Fibroblast of skin of left quadriceps (primary cell): ENCODE measurements around the gene DCP2.

Experiments used
- DNase-seq, 2 experiments: peaks; one replicate each; pipeline ENCODE4 v3.0.0-alpha.2; 2013; ENCODE audit warnings: low read depth in 2 of 2

DCP2 gene

DNA sequence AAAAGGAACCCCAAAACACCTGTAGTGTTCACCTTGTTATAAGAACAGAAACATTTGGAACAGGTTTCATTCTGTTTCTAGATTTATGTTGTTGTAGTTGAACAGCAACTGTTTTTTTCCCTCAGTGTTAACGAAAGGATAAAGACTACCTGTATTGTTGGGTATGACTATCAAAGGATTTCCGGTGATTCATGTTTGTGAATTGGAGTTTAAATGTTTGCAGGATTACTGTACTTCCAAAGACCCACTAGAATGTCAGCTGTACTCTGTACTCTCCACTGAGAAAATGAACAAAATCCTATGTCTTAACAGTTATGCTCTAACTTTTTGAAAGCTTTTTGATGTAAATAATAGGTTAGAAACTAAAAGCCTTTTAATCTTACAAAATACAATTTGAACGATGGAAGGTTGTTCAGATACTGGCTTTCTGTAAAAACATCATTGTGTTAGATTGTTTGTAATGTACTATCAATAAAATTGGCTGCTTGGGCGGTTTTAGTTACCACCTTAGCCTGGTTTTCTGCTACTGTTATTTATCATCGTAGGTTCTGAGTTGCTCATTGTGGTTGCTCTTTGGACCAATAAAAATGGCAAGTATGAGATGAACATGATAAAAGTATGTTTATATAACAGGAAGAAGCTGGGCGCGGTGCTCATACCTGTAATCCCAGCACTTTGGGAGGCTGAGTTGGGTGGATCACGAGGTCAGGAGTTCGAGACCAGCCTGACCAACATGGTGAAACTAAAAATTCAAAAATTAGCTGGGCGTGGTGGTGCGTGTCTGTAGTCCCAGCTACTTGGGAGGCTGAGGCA, 44.1 kb downstream of the DCP2 start:
- no peak for DNase-seq

DNA sequence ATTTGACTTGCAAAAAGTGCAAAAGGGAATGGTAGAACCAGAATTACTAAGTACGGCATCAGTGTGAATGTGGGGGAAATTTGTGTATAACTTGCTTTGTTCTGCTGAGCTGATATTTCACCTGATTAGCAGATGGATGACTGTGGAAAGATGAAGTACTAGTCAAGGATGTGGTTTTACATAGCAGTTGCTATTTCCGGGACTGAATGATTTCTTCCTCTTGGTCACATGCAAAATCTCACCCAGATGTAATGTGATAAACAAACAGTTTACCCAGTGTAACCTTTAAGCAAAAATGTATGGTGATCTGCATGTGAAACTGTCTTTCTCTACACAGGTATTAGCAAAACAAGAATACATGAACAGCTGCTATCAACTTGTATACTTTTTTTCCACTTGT, 46.1 kb downstream of the DCP2 start:
- DNase-seq: no peak

DNA sequence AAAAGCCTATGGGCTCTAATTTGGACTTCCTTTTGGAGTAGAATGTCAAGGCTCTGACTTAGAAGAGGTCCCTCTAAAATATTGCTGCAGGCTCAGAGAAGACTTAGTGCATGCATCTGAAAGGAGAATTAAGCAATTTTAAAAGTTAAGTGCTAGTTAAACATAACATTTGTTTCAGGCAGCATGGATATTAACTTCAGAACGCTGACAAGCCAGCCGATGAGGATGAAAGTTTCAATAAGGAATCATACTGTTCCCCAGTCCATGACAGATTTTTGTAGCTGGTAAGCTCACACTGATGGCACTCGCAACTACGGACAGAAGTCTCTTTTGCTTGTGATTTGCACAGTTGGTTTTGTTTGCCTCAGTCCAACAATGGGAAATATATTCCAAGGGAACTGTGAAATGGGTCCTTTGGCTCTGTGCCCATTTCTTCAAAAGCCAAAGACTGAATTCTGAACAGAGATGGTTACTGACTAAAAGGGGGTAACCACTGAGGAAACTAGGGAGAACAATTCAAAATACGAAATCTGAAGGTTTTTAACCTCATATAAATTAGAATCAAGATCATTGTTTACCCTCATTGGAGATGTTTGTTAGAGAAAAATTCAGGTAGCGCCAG, 47.6 kb downstream of the DCP2 start:
- no peak for DNase-seq

DNA sequence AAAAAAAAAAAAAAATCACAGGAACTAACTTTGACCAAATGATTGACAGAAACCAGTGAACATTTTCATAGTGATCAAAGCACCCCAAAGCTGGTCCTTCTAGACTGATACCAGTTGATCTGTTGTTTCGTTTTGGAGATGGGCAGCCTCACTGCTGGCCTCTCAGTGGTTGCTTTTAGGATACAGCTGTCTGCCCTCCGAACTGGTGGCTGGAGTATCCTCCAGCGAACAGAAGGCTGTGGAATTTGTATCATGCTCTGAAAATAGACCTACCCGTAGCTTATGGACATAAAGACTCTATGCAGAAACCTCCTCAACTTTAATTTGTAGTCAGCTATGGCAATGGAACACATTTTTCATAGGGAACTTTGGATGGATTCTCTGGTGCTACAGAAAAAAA, 49.0 kb downstream of the DCP2 start:
- no peak for DNase-seq

DNA sequence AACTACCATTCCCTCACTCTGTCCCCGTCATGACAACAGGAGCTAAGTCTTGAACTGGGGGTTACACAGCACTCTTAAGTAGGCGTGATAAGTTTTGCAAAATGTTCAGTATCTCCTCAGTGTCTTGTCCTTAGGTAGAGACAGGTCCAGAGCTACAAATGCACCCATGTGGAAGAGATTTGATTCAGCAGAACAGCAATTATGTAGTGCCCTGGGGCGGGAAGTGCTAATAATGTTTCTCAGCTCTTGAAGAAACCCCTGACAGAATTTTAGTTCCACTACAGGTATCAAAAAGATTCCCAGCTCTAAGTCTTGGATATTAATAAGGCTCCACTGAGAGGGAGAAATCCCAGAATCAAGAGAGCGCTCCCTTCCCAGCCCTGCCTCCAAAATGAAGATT, 49.6 kb downstream of the DCP2 start:
- DNase-seq: no peak

DNA sequence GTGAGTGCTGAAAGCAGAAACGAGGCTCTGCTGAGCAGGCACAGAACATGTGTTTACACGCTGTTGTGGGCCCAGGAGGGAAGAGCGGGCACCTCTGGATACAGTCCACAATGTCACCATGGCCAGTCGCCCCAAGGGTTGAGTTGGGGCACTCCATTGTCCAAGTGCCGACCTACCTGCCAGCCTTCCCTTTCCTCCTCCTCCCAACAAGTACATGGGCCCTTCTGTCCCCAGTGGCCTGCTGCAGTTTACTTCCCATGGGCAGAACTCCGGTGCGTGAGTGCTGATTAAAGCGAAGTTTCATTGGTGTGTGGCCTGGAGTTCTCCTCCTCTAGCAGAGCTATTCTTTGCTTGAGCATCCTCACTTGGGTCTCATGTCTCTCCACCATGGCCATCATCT, 50.4 kb downstream of the DCP2 start:
- DNase-seq: no peak

DNA sequence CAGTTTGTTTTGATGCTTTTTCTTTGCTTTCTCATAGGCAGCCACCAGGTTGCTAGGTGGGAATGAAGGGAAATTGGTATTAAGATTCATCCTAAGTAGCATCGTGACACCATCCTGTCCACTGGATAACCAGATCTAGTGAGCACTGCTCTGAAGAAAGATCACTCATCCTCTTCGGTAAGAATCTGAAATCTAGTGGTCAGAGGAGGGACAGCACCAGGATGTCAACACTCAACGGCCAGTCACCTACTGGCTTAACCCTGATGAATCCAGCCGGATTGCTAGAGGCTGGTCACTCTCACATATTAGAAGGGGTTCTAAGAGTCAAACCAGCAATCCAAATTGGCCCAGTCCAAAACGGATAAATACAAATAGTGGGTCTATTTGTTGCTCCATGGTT, 50.8 kb downstream of the DCP2 start:
- DNase-seq: no peak

DNA sequence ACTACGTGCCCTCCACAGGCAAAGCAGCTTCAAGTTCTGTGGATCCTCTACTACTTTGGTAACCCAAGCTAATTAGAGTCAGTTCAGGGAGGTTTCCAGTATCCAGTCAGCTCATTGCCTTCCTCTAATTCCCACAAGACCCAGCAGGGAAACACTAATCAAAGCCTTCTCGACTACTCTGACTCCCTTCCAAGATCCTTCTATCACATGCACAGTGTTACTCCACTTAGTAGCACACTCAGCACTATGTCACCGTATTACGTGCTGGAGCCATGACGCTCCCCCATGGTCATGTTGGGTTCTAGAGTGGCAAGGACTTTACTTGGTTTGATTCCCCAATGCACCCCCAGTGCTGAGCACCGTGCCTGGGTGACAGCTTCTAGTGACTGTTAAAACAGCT, 53.0 kb downstream of the DCP2 start:
- DNase-seq: no peak

DNA sequence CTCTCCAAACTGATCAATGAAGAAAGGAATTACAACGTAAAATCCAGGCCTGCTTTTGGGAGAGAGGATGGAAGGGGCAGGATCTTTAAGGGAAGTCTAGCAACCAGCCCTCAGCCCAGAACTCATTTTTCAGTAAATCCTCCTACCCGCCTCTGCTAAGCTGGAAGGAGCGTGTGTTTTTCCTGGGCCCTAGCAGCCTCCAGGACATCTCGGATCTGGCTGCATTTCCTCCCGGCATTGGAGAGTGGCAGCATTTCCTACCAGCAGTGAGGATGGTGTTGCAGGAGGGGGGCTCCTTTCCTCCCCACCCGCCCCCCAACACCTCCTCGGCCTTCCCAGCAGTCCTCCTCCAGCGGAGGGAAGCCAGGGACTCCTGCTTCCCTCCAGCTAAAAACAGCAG, 54.5 kb downstream of the DCP2 start:
- DNase-seq: no peak

DNA sequence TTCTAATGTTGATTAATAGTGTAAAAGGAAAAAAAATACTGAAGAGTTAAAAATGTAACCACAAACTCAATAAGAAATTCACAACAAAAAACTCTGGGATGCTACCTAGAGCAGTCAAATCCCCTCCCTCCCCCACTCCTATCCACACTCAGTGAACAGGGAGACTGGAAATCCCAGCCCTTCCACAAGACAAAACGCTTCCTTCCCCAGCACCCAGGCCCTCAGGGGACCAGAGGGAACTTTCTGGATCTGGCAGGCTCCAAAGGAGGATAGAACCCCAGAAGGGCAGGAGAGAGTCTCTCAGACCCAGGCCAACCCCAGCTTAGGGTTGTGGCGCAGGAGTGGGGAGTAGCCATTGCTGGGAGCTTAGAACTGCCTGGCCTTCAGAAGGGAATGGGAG, 55.0 kb downstream of the DCP2 start:
- DNase-seq: no peak

DNA sequence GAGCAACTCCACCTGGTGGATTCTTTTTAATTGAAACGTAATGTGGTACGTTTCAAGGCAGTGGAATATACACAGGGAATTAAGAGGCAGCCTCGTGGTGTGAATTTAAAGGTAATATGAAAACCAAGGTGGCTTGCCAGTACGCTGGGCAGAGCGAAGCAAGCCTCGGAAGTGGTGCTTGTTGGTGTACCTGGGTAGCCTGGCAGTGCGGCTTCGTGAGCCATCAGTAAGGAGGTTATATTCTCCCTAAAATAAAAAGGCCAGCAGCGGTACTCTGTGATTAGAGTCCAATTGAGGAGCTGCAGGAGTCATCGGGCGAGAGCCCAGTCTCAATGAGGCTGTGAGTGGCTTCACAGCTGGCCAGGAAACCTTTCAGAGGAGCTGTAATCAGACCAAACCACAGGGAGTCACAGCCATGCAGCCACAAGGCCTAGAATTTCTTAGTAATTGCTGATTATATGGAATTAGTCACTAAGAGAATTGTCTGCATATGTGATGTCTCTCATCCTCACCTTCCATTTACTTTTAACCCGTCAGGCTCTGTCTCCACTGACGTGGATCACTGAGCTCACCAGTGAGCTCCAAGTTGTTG, 57.7 kb downstream of the DCP2 start:
- peak; percentile 72 to 79 for DNase-seq

DNA sequence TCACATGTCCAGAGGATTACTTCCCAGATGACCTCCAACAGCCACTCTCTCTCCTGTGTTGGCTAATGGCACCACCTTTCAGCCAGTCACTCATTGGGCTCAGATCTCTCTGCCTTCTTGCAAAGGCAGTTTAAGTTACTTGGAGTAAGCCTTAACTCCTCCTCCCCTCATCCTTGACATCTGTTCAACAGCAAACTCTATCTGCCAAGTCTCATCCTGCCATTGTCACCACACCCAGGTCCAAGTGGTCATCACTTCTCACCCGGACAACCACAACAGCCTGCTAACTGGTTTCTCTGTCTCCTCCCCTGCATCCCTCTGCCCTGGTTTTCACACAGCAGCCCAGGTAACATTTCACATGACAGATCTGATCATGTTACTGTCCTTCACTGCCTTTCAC, 58.5 kb downstream of the DCP2 start:
- no peak for DNase-seq

DNA sequence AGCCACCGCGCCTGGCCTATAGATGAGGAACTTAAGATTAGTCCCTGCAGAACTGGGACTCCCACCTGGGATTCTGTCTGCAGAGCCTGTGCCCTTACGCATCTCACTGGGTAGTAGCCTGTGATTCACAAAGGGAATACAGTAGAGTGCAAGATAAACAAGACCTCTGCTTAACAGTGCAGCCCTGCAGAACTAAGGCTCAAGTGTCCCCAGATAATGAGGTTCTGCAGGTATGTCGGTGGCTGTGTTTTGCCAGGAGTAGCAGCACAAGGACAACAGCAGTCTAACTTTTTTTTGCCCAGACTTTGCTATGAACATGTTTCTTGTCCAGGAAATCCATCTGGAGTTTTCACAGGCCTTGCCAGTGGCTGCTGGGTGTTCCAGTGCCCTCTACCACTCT, 59.7 kb downstream of the DCP2 start:
- no peak for DNase-seq

DNA sequence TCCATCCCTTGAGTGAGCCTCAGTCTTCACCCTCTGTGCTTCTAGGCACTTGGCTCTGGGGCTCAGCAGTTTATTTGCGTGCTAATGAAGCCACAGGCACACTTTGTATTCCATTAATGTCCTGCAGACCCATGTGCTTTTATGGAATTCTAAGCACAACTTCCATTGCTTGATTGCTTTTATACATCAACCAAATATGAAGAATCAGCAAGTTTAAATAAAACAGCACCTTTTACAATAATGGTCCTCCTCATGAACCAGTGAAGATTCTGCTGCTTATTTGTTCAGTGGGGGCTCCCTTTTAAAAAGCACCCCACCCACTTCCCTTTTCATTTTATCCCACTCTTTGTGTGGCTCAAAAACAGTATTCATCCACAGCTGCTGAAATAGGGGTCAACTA, 60.2 kb downstream of the DCP2 start:
- DNase-seq: no peak

DNA sequence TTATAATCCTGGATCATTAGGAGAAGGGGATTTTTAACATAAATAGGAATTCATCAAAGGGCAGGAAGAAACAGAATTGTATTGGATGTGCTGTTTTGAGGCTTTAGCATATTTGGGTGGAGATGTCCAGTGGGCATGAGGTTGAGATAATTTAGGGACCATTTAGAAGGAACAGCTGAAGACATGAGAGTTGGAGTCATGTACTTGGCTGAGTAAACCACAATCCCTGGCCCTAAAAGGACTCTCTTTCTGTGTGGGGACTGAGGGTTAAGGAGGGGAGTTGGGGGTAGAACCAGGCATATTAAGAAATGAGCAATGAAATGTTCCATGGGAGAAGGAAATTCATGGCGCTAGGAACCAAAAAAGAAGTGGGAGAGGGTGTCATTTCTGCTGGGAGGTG, 61.5 kb downstream of the DCP2 start:
- no peak for DNase-seq

DNA sequence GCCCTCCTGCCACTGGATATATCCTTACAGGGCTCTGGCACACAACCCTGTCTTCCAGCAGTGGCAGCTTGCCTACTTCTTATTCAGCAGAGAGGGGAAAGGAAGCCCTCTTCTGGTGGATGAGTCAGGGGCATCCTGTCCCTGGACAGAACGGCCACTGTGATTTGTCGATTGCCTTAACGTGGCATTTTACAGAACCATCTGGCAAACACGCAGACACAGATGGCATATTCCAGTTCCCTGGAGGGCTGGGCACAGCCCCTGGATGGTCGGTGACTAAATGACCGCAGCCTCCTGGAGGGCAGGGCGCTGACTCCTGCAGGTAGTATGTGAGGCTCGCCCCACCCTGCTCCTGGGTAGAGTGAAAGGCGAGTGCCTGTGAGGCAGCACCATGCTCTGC, 62.1 kb downstream of the DCP2 start:
- DNase-seq: no peak

DNA sequence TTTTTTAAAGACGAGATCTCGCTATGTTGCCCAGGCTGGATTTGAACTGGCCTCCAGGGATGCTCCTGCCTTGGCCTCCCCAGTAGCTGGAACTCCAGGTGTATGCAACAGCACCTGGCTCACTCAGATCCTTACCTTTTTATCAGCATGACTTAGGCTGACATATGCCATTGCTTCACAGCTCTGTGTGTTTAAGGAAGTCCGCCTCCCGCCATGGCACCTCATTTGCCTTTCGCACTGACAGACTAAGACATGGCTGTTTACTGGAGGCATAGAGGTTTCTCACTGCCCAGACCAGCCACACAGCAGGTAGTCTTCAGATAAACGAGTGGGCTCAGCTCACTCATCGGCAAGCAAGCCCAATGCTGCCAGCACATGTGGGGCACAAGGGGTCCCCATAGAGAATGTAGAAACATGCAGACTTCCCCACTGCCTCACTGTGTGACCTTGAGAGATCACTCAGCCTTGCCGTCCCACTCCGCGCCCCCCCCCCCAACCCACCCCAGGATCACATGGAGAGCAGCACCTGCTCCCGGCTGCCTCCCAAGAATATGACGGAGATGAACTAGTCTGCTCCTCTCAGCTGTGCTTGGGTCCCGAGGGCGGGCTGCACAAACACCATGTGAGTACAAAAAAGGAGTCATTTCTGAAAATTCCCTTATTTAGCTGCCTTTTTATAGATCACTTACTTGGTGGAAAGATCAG, 62.8 kb downstream of the DCP2 start:
- no peak for DNase-seq

DNA sequence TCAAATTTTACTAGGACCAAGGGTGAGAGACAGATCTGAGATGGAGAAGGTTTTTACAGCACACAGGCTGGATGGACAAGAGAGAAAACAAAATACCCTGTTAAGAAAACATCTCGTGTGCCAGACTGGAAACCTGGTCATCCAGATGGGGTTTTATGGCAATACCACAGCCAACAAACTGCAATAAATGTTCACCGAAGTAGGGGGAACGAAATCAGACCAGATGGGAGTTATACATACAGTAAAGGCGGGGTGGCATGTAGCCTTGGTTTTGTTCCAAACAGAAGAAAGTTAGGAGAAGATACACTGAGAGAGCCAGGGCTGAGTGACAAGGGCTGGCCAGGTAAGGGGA, 63.3 kb downstream of the DCP2 start:
- DNase-seq: no peak

DNA sequence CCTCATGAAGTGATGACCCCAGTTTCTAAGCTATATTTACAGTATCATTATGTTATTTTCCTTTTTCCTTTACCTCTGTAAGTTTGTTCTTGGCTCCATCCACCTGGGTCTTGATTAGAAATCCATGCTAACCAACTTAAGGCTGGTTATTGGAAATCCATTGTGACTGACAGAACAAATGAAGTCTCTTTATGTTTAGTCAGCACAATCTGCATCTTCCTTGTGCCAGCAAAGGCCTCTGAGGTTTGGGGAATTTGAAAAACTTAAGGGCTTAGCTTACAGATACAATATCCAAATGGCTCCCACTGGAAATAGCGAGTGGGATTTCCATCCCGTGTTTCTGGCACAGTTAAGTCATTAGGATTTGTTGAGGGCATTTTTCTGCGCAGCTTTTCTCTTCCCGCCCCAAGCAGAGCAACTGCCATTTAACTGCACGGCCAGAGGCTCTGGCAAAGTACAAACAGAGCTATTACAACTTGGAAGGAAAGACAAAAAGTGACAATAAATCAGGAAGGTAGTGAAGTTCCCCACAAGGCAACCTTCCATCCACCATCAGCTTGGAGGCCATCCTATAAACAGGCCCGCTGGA, 64.2 kb downstream of the DCP2 start:
- no peak for DNase-seq

DNA sequence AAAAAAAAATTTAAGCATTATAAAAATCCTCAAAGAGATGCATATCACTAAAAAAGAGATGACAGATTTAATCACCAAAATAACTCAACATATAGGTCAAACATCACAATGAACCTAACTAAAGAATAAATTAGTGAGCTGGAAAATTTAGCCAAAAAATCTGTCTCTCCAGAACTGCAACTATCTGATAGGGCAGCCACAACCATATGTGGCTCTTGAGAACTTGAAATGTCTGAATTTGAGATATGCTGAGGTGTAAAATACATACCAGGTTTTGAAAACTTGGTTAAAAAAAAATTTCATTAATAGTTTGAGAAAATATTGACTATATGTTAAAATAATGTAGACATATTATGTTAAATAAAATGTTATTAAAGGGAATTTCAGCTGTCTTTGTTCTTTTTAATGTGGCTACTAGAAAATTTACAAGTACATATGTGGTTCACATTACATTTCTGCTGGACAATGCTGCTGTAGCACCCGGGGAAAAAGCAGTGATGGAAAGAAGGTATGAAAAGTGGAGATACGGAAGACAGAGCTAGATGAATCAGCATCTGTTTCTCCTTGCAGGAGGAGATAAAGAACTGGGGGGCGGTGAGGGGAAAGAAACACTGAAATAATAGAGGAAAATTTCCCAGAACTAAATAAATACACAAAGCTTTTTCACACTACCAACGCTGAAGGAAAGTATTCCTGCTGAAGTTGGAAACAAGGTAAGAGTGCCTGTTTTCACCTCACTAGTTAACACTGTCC, 66.1 kb downstream of the DCP2 start:
- no peak for DNase-seq

DNA sequence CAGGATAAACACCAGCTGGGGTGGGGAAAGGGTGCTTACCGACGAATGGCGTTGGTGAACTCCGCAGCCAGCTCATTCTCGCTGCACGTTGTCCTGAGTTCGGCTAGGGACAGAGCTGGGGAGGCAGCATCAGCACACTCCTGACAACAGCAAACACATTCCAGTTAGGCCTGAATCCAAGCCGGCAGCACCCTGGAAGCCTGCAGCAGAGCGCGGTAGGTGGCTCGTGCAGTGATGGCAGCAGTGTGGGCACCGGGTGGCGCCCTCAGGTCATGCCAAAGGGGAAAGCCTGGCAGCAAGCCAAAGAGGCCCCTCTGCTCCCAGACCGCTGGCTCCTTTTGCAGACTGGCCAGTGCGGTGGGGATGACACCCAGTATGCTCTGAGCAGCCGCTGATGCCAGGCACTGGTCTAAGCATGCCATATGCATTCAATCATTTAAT, 66.9 kb downstream of the DCP2 start:
- no peak for DNase-seq
